Endothelial cell (in vitro differentiated cells): ENCODE measurements around the gene GPHA2. TPM values are rescaled to one million over a fixed set of nuclear protein-coding genes. Genes with fewer than 3 reads are reported as not detected.

Experiments
- DNase-seq: peaks from one replicate; pipeline ENCODE4 v3.0.0; 2021; ENCODE audit warnings: low spot score
- H3K27ac Mint-ChIP-seq: one replicate; pipeline ENCODE4 v1.8.0; 2021; ENCODE audit warnings: mixed read lengths, inconsistent platforms; ENCODE audit not compliant: unreplicated experiment
- H3K27me3 Mint-ChIP-seq: one replicate; pipeline ENCODE4 v1.8.0; 2021; ENCODE audit warnings: mild to moderate bottlenecking, moderate library complexity, mixed read lengths, inconsistent platforms; ENCODE audit not compliant: unreplicated experiment
- H3K36me3 Mint-ChIP-seq: one replicate; pipeline ENCODE4 v1.8.0; 2021; ENCODE audit warnings: mild to moderate bottlenecking, low read depth, mixed read lengths, inconsistent platforms; ENCODE audit not compliant: unreplicated experiment
- H3K4me1 Mint-ChIP-seq: one replicate; pipeline ENCODE4 v1.8.0; 2021; ENCODE audit warnings: mild to moderate bottlenecking, mixed read lengths, inconsistent platforms; ENCODE audit not compliant: unreplicated experiment
- H3K4me3 Mint-ChIP-seq: one replicate; pipeline ENCODE4 v1.8.0; 2021; ENCODE audit warnings: mild to moderate bottlenecking, mixed read lengths, inconsistent platforms; ENCODE audit not compliant: unreplicated experiment
- H3K9me3 Mint-ChIP-seq: one replicate; pipeline ENCODE4 v1.8.0; 2021; ENCODE audit warnings: mixed read lengths, inconsistent platforms; ENCODE audit not compliant: unreplicated experiment
- total RNA-seq: library from RNA; stranded (reverse); fragmentation: NEBNext Ultra II Directional; extraction: Animal tissue kit (Norgen Biotek cat#: 25700); gene quantifications from one replicate; pipeline ENCODE4 v1.2.1, GENCODE V29; 2021; ENCODE audit not compliant: unreplicated experiment
- TF ChIP-seq, protein P1 (sequence below): fragments of 200-600 bp; sonication (generic); IDR thresholded peaks from one replicate; pipeline ENCODE4 v1.5.0; 2021; ENCODE audit warnings: antibody characterized with exemption; ENCODE audit not compliant: unreplicated experiment

Gene GPHA2
- total RNA-seq, 1 donor from 2014 or later, result not detected

DNA sequence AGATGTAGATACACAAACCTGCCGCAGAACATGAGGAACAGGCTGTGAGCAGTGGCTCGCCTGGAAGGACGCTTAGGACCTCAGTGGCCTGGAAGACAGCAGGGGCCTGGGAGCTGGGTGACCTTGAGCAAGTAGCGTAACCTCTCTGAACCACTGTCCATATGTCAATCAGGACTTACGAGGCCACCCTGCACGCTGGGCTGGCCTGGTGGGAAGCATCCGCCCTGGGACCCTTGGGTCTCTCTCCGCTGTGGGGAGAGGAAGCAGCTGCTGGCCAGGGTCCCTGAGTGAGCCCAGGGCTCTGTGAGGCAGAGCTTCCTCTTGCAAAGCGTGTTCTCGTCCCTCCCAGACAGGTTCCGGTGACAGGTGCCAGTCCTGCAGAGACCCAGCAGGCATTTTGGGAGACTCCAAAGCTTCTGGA, 43.3 kb downstream of the GPHA2 start:
- H3K36me3 Mint-ChIP-seq, result peaks cover 5% of the 10 kb centered on the region
- no peak for DNase-seq
- TF ChIP-seq, protein P1, sequence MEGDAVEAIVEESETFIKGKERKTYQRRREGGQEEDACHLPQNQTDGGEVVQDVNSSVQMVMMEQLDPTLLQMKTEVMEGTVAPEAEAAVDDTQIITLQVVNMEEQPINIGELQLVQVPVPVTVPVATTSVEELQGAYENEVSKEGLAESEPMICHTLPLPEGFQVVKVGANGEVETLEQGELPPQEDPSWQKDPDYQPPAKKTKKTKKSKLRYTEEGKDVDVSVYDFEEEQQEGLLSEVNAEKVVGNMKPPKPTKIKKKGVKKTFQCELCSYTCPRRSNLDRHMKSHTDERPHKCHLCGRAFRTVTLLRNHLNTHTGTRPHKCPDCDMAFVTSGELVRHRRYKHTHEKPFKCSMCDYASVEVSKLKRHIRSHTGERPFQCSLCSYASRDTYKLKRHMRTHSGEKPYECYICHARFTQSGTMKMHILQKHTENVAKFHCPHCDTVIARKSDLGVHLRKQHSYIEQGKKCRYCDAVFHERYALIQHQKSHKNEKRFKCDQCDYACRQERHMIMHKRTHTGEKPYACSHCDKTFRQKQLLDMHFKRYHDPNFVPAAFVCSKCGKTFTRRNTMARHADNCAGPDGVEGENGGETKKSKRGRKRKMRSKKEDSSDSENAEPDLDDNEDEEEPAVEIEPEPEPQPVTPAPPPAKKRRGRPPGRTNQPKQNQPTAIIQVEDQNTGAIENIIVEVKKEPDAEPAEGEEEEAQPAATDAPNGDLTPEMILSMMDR, result no peak
- no peaks in the 10 kb centered on the region for H3K9me3 Mint-ChIP-seq
- peaks cover 11% of the 10 kb centered on the region for H3K4me1 Mint-ChIP-seq
- no peak overlapping the region for H3K4me3 Mint-ChIP-seq
- H3K27ac Mint-ChIP-seq, result peak overlapping the region; percentile 10
- peaks cover 8% of the 10 kb centered on the region for H3K27me3 Mint-ChIP-seq

DNA sequence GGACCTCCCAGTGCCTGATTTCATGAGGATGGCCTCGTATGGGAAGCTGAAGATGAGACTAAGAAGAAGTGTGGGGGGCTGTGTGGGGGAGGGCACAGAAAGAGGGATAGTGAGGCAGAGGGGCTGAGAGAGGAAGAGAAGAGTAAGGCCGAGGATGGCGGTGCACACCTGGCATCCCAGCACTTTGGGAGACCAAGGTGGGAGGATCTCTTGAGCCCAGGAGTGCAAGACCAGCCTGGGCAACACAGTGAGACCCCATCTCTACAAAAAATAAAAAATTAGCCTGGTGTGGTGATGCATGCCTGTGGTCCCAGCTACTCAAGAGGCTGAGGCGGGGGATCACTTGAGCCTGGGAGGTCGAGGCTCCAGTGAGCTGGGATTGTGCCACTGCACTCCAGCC, 43.8 kb downstream of the GPHA2 start:
- H3K27ac Mint-ChIP-seq, result peak overlapping the region; percentile 10
- no peak for DNase-seq
- H3K9me3 Mint-ChIP-seq, result no peaks in the 10 kb centered on the region
- H3K36me3 Mint-ChIP-seq, result peaks cover 1% of the 10 kb centered on the region
- H3K4me3 Mint-ChIP-seq, result no peak overlapping the region
- H3K27me3 Mint-ChIP-seq, result peaks cover 8% of the 10 kb centered on the region
- peaks cover 13% of the 10 kb centered on the region for H3K4me1 Mint-ChIP-seq
- TF ChIP-seq, protein P1, result no peak

DNA sequence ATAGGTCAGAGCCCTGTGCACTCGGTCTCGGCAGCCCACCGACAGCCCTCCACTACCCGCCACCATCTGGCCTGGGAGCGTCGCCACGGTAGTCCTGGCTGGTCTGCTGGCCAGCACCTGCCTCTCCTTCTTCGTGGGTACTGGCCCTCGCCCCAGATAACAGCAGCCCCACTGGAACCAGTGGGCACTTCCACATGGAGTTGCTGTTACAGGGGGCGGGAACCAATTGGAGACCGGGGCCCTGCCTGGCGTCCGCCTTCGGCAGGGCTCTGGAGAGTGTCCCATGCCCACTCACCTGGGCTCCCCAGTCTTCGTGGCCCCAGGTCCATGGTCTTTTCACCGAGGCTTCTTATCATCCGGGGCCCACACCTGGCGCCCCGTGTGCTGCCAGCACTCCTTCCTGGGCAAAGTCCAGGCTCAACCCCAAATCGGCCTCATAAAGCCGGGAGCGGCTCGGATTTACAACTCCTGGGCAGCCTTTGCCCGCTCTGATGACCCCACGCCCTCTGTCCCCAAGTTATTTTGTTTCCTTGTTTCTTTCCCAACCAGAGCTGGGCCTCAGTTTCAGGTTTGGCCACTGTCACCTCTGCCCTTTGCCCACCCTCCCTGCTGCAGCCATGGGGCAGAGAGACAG, 44.4 kb downstream of the GPHA2 start:
- Mint-ChIP-seq H3K27me3 (peaks cover 8% of the 10 kb centered on the region), H3K9me3 (no peaks in the 10 kb centered on the region), H3K4me1 (peaks cover 13% of the 10 kb centered on the region)

DNA sequence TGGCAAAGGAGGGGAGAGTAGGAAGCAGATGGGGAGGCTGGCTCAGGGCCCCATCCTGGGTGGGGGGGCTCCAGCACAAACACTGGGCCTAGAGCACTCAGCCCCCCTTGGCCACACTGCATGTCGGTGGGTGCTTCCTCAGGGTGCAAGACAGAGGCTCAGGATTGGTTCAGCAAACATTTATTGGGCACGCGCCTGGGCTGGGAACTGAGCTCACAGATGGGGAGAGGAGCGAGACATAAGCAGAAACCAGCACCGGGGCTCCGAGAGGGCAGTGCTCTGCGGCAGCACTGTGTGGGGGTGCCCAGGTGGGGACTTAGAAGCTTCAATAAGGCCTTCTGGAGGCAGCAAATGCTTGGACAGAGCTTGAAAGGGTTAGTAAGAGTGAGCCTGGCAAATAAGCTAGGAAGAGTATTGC, 45.2 kb downstream of the GPHA2 start:
- TF ChIP-seq, protein P1, result no peak
- DNase-seq, result no peak
- Mint-ChIP-seq H3K4me3 (no peak overlapping the region), H3K27me3 (peaks cover 4% of the 10 kb centered on the region), H3K27ac (no peak overlapping the region), H3K4me1 (peaks cover 13% of the 10 kb centered on the region), H3K9me3 (no peaks in the 10 kb centered on the region), H3K36me3 (no peaks in the 10 kb centered on the region)

More for the DNA sequence above, 44.4 kb downstream of the GPHA2 start:
- Mint-ChIP-seq H3K4me3 (no peak overlapping the region), H3K27ac (no peak overlapping the region), H3K36me3 (no peaks in the 10 kb centered on the region)
- TF ChIP-seq, protein P1, result no peak
- no peak for DNase-seq

DNA sequence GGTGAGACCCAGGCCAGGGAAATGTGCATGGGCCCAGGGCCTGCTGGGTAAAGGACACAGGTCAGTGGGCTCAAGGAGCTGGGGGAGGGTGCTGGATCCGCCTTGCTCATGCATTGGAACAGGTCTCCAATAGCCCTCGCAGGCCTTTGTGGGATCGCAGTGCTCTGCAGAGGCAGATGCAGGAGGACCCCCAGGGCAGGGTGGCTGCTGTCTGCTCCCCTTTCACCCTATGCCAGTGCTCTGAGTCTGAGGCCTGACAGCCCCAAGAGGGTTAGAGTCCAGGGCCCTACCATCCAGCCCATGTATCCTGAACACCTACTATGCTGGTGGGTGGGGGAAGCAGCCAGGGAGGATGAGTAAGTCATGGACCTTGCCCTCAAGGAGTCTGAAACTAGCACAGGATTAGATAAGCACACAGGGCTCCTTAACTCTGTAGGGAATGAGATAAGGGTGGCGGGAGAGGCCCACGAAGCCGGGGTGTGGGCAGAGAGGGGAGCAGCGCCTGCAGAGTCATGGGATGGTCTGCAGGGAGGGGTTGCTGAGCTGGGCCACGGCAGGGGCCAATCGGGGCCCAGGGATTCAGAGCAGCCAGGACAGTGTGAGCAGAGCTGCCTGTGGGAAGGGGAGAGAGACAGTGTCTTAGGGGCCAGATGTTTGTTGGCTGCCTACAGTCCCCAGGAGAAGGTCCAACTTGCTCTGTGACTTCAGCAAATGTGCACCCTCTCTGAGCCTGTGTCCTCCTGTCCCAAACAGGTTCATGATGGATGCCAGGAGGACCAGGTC, 46.8 kb downstream of the GPHA2 start:
- no peak overlapping the region for H3K4me3 Mint-ChIP-seq
- no peaks in the 10 kb centered on the region for H3K36me3 Mint-ChIP-seq
- TF ChIP-seq, protein P1, result no peak
- H3K4me1 Mint-ChIP-seq, result peaks cover 13% of the 10 kb centered on the region
- H3K27me3 Mint-ChIP-seq, result peaks cover 5% of the 10 kb centered on the region
- no peak overlapping the region for H3K27ac Mint-ChIP-seq
- DNase-seq, result no peak
- H3K9me3 Mint-ChIP-seq, result no peaks in the 10 kb centered on the region
